Kidney epithelial cell (primary cell): ENCODE measurements around the gene LRRC23. TPM values are rescaled to one million over a fixed set of nuclear protein-coding genes. Genes with fewer than 3 reads are reported as not detected.
"Not testable (repeated sequence)": the region's sequence is repeated elsewhere in the genome, so short reads cannot be mapped to it uniquely, and the experiment has no call there.

Experiments used
- DNase-seq: peaks from one replicate; pipeline ENCODE4 v3.0.0-alpha.2; 2010; ENCODE audit warnings: low read depth
- H3K27me3 ChIP-seq: 2 replicates; pipeline ENCODE4 v1.6.0; 2011; ENCODE audit warnings: low read length; ENCODE audit not compliant: control insufficient read depth, insufficient read depth
- H3K36me3 ChIP-seq: 2 replicates; pipeline ENCODE4 v1.5.1; 2011; ENCODE audit warnings: low read length; ENCODE audit not compliant: control insufficient read depth, insufficient read depth
- H3K4me3 ChIP-seq: 2 replicates; pipeline ENCODE4 v1.5.1; 2011; ENCODE audit warnings: low read depth, mild to moderate bottlenecking, control low read depth, low read length
- total RNA-seq: library from RNA; depleted of rRNA; stranded (reverse); fragments of >200 nt; gene quantifications from 2 replicates; pipeline ENCODE4 v1.2.3, GENCODE V29; 2015
- TF ChIP-seq, protein P1 (sequence below): IDR thresholded peaks from 2 replicates; pipeline ENCODE4 v1.5.1; 2011; ENCODE audit warnings: mild to moderate bottlenecking, moderate library complexity, low read length, control low read depth, inconsistent platforms; ENCODE audit not compliant: insufficient read depth, poor library complexity, severe bottlenecking

Gene LRRC23
- total RNA-seq, 1 donor from 2014 or later, result 11.6 TPM

DNA sequence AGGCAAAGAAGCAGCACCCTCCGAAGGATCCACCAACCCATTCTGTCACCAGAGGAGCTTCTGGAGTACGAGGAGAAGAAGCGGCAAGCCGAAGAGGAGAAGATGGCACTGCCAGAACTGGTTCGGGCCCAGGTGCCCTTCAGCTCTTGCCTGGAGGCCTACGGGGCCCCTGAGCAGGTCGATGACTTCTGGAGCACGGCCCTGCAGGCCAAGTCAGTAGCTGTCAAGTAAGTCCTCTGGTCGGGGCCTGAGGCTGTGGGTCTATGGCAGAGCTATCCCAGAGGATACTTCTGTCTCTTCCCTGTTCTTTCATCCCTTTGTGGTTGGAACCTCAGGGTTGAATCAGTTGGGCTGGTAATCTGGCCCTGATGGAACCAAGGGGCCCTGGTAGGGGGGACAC lies 43.2 kb upstream of the LRRC23 start:
- TF ChIP-seq, protein P1, sequence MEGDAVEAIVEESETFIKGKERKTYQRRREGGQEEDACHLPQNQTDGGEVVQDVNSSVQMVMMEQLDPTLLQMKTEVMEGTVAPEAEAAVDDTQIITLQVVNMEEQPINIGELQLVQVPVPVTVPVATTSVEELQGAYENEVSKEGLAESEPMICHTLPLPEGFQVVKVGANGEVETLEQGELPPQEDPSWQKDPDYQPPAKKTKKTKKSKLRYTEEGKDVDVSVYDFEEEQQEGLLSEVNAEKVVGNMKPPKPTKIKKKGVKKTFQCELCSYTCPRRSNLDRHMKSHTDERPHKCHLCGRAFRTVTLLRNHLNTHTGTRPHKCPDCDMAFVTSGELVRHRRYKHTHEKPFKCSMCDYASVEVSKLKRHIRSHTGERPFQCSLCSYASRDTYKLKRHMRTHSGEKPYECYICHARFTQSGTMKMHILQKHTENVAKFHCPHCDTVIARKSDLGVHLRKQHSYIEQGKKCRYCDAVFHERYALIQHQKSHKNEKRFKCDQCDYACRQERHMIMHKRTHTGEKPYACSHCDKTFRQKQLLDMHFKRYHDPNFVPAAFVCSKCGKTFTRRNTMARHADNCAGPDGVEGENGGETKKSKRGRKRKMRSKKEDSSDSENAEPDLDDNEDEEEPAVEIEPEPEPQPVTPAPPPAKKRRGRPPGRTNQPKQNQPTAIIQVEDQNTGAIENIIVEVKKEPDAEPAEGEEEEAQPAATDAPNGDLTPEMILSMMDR, result no peak
- H3K36me3 ChIP-seq, result peaks cover 11% of the 10 kb centered on the region
- no peak for DNase-seq
- no peak overlapping the region for H3K4me3 ChIP-seq
- H3K27me3 ChIP-seq, result no peaks in the 10 kb centered on the region

DNA sequence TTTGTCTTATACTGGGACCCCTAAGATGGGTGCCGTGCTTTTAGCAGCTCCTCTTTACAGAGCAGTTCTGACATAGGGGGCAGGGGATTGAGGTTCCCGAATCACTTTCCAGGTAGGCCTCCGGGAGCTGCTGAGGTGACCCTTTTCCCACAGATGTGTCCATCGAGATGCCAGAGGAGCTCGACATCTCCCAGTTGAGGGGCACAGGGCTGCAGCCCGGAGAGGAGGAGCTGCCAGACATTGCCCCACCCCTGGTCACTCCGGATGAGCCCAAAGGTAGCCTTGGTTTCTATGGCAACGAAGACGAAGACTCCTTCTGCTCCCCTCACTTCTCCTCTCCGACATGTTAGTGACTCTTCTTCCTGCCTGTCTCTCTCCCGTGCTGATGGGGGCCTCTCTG lies 41.6 kb upstream of the LRRC23 start:
- DNase-seq, result no peak
- TF ChIP-seq, protein P1, result no peak
- Histone ChIP-seq H3K27me3 (no peaks in the 10 kb centered on the region), H3K4me3 (no peak overlapping the region), H3K36me3 (peaks cover 10% of the 10 kb centered on the region)

DNA sequence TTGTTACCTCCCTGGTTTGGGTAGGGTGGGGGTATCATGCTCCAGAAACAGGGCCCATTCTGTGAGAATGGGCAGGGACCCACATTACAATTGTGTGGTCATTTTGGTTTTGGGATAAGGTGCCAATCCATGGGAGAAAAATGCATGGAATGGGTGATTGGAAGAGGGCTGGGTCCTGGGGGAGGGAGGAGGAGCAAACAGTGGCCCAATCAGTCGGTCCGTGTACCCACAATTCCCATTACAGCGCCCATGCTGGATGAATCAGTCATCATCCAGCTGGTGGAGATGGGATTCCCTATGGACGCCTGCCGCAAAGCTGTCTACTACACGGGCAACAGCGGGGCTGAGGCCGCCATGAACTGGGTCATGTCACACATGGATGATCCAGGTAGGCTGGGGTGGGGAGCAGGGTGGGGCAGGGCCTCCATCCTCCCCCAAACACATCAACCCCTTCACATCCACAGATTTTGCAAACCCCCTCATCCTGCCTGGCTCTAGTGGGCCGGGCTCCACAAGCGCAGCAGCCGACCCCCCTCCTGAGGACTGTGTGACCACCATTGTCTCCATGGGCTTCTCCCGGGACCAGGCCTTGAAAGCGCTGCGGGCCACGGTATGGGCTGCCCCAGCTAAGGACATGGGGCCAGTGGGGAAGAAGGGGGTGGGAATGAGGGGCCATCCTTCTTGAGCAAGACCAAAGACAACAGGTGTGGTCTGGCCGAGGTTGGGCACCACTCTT lies 40.9 kb upstream of the LRRC23 start:
- no peak for DNase-seq
- Histone ChIP-seq H3K36me3 (peaks cover 8% of the 10 kb centered on the region), H3K27me3 (no peaks in the 10 kb centered on the region), H3K4me3 (no peak overlapping the region)
- TF ChIP-seq, protein P1, result no peak

DNA sequence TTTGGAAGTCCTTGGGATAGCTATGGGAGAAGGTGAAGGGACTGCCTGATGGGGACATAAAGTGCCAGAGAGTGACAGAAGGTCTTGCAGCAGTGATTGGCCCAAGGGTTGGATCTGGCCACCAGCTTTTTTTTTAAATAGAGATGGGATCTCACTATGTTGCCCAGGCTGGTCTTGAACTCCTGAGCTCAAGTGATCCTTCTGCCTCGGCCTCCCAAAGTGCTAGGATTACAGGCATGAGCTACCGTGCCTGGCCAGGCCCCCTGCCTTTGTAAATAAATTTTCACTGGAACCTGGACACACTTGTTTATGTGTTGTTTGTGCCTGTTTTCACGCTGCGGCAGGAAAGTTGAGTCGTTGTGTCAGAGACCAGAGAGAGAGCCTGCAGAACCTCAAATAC lies 39.3 kb upstream of the LRRC23 start:
- DNase-seq, H3K27me3 ChIP-seq, H3K4me3 ChIP-seq: not testable (repeated sequence)
- peaks cover 11% of the 10 kb centered on the region for H3K36me3 ChIP-seq

DNA sequence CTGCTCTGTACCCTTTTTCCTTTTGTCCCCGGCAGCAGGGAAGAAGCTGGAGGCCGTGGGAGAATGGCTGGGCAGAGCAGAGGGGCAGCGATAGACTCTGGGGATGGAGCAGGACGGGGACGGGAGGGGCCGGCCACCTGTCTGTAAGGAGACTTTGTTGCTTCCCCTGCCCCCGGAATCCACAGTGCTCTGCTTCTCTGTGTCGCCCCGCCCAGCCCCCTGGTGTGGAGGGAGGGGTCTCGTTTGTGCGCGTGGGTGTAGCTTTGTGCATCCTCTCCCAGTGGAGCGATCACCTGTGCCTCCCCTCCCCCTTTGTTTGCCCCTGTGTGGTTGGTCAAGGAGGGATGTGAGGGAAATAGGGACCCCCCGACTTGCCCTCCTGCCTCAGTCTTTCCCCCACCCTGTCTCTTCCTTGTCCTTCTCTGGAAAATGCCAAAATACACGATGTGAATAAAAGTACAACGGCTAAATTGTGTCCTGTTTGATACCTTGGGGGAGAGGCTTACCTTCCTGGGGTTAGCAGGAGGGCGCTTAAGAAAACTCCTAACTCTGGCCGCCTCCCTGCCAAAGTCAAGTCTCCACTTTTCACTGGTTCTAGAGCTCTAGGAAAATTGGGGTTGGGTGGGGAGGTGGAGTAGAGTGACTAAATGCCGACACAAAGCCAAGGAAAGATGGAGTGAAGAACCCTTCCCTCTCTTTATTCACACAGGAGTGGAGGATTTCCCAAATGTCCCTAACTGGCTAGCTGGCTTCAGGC lies 38.3 kb upstream of the LRRC23 start:
- no peak for DNase-seq
- Histone ChIP-seq H3K27me3 (no peaks in the 10 kb centered on the region), H3K36me3 (peaks cover 13% of the 10 kb centered on the region), H3K4me3 (no peak overlapping the region)
- TF ChIP-seq, protein P1, result no peak

DNA sequence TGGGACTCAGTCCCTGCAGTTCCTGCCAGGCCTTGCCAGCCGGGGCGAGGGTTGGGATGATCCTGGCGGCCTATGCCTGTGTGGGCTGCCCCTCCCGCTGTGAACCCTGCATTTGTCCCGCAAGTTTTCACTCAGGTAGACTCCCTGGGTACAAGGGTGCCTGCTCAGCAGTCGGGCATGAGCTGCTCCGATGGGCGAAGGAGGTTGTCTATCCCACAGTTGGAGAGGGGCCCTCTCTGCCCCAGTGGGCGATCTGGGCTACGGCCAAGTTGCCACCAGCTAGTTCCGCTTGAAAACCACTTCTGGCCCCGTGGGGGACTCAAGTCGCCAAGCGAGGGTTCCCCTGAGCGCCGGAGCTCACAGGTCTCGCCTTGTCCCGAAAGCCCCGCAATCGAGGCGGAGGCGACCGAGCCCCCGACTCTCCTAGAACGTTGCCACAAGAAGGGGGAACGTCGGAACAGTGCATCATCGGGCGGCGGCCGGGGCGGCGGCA lies 37.7 kb upstream of the LRRC23 start:
- DNase-seq, result no peak
- H3K4me3 ChIP-seq, result peak overlapping the region; percentile 96
- TF ChIP-seq, protein P1, result no peak
- peaks cover 14% of the 10 kb centered on the region for H3K36me3 ChIP-seq
- H3K27me3 ChIP-seq, result no peaks in the 10 kb centered on the region
